HepG2 (cell line): Measurements from ENCODE around the gene CMIP. TPM values are rescaled to one million over a fixed set of nuclear protein-coding genes. Genes with fewer than 3 reads are reported as not detected.

Source experiments
- ARHGAP35 ChIP-seq: sonication (generic); formaldehyde crosslinking; IDR thresholded peaks from 2 replicates; pipeline ENCODE4 v1.9.0; 2022; ENCODE audit warnings: mild to moderate bottlenecking, inconsistent platforms, moderate library complexity, missing genetic modification reagents, borderline replicate concordance
- BHLHE40 ChIP-seq: IDR thresholded peaks from 2 replicates; pipeline ENCODE4 v1.6.1; 2011; ENCODE audit warnings: low read length, improper control_type of control experiment
- DRAP1 ChIP-seq: IDR thresholded peaks from 2 replicates; pipeline ENCODE4 v1.6.1; 2016; ENCODE audit warnings: missing genetic modification reagents, missing compliant biosample characterization
- ISL2 ChIP-seq: sonication (generic); formaldehyde crosslinking; IDR thresholded peaks from 2 replicates; pipeline ENCODE4 v1.5.0; 2020; ENCODE audit warnings: missing genetic modification reagents
- MED8 ChIP-seq: sonication (generic); formaldehyde crosslinking; IDR thresholded peaks from 2 replicates; pipeline ENCODE4 v1.8.1; 2023; ENCODE audit warnings: mild to moderate bottlenecking, missing genetic modification reagents; ENCODE audit not compliant: insufficient replicate concordance
- MEIS1 ChIP-seq: sonication (generic); formaldehyde crosslinking; IDR thresholded peaks from 2 replicates; pipeline ENCODE4 v1.9.0; 2021; ENCODE audit warnings: mild to moderate bottlenecking, missing genetic modification reagents, moderate library complexity, borderline replicate concordance
- NONO ChIP-seq, 2 experiments: fragments of 450-650 bp in 1 of 2; sonication (generic) in 1 of 2; formaldehyde crosslinking in 1 of 2; IDR thresholded peaks in 1 of 2; conservative IDR thresholded peaks in 1 of 2; 2 replicates each; pipeline versions ENCODE4 v1.6.1 to v1.8.0; 2017 to 2022; ENCODE audit warnings: mild to moderate bottlenecking in 1 of 2, missing genetic modification reagents in 1 of 2, moderate library complexity in 1 of 2
- PBX3 ChIP-seq: sonication (generic); formaldehyde crosslinking; IDR thresholded peaks from 2 replicates; pipeline ENCODE4 v1.8.1; 2023; ENCODE audit warnings: missing genetic modification reagents, inconsistent platforms, borderline replicate concordance
- RAD51 ChIP-seq: fragments of 450-650 bp; IDR thresholded peaks from 2 replicates; pipeline ENCODE4 v1.6.1; 2016; ENCODE audit warnings: borderline replicate concordance
- RBM39 ChIP-seq: fragments of 200-400 bp; formaldehyde crosslinking; IDR thresholded peaks from one replicate; pipeline ENCODE4 v1.6.1; 2018; ENCODE audit warnings: antibody characterized with exemption, mild to moderate bottlenecking, low read depth, low read length; ENCODE audit not compliant: poor library complexity, severe bottlenecking
- REPIN1 ChIP-seq: sonication (generic); formaldehyde crosslinking; IDR thresholded peaks from 2 replicates; pipeline ENCODE4 v1.8.0; 2022; ENCODE audit warnings: missing genetic modification reagents, low read depth, mild to moderate bottlenecking, borderline replicate concordance
- STAT5B ChIP-seq: sonication (generic); formaldehyde crosslinking; IDR thresholded peaks from 2 replicates; pipeline ENCODE4 v1.4.0; 2020; ENCODE audit warnings: missing genetic modification reagents
- TCF12 ChIP-seq, 2 experiments: fragments of 450-650 bp in 1 of 2; sonication (generic) in 1 of 2; formaldehyde crosslinking in 1 of 2; IDR thresholded peaks; 2 replicates each; pipeline versions ENCODE4 v1.6.1 to v1.8.0; 2017 to 2022; ENCODE audit warnings: antibody characterized with exemption in 1 of 2, mild to moderate bottlenecking in 1 of 2, missing genetic modification reagents in 1 of 2, moderate library complexity in 1 of 2
- YEATS2 ChIP-seq: sonication (generic); formaldehyde crosslinking; IDR thresholded peaks from 2 replicates; pipeline ENCODE4 v1.4.0; 2020; ENCODE audit warnings: missing genetic modification reagents, borderline replicate concordance
- ZBTB1 ChIP-seq: sonication (generic); formaldehyde crosslinking; IDR thresholded peaks from 2 replicates; pipeline ENCODE4 v1.4.0; 2020; ENCODE audit warnings: missing genetic modification reagents, borderline replicate concordance
- ZFP62 ChIP-seq: sonication (generic); formaldehyde crosslinking; IDR thresholded peaks from 2 replicates; pipeline ENCODE4 v1.4.0; 2020; ENCODE audit warnings: missing genetic modification reagents
- ZNF232 ChIP-seq: sonication (generic); formaldehyde crosslinking; IDR thresholded peaks from 2 replicates; pipeline ENCODE4 v1.4.0; 2020; ENCODE audit warnings: missing genetic modification reagents, borderline replicate concordance
- ZNF468 ChIP-seq: sonication (generic); formaldehyde crosslinking; IDR thresholded peaks from 2 replicates; pipeline ENCODE4 v1.8.0; 2022; ENCODE audit warnings: mild to moderate bottlenecking, moderate library complexity, missing genetic modification reagents
- ZNF496 ChIP-seq: sonication (generic); formaldehyde crosslinking; IDR thresholded peaks from 2 replicates; pipeline ENCODE4 v1.8.1; 2023; ENCODE audit warnings: mild to moderate bottlenecking, moderate library complexity, missing genetic modification reagents; ENCODE audit not compliant: insufficient replicate concordance
- ZNF644 ChIP-seq: IDR thresholded peaks from 2 replicates; pipeline ENCODE4 v1.6.1; 2016; ENCODE audit warnings: low read depth
- polyA plus RNA-seq, 8 experiments: library from polyadenylated mRNA; depleted of rRNA in 3 of 8; stranded (reverse) in 7 of 8; unstranded in 1 of 8; fragments of >200 nt; fragmentation: Illumina TruSeq in 4 of 8; extraction: Trizol in 4 of 8; gene quantifications; 2 replicates each; pipeline versions ENCODE4 v1.2.1 to v1.2.3, GENCODE V29; 2011 to 2016; ENCODE audit warnings: low read depth in 4 of 8, missing spikeins in 1 of 8, mixed read lengths in 1 of 8; ENCODE audit not compliant: insufficient read depth in 1 of 8
- total RNA-seq, 5 experiments: library from RNA; depleted of rRNA; stranded (reverse); fragments of >200 nt; fragmentation: Illumina TruSeq; extraction: Trizol; gene quantifications; 2 replicates each; pipeline ENCODE4 v1.2.3, GENCODE V29; 2016; ENCODE audit warnings: low read depth in 1 of 5
- TF ChIP-seq, protein P1 (sequence below): sonication (generic); formaldehyde crosslinking; IDR thresholded peaks from 2 replicates; pipeline ENCODE4 v1.9.0; 2021; ENCODE audit warnings: missing genetic modification reagents, borderline replicate concordance
- TF ChIP-seq, protein P2 (sequence below): sonication (generic); formaldehyde crosslinking; IDR thresholded peaks from 2 replicates; pipeline ENCODE4 v1.8.1; 2023; ENCODE audit warnings: mild to moderate bottlenecking, moderate library complexity, missing genetic modification reagents

Gene CMIP
- total and polyA plus RNA-seq, 2 of the 13 experiments (the other 11 are each of a cell fraction or from before 2014, with no cell fraction given): 10.9 to 18.1 TPM

DNA sequence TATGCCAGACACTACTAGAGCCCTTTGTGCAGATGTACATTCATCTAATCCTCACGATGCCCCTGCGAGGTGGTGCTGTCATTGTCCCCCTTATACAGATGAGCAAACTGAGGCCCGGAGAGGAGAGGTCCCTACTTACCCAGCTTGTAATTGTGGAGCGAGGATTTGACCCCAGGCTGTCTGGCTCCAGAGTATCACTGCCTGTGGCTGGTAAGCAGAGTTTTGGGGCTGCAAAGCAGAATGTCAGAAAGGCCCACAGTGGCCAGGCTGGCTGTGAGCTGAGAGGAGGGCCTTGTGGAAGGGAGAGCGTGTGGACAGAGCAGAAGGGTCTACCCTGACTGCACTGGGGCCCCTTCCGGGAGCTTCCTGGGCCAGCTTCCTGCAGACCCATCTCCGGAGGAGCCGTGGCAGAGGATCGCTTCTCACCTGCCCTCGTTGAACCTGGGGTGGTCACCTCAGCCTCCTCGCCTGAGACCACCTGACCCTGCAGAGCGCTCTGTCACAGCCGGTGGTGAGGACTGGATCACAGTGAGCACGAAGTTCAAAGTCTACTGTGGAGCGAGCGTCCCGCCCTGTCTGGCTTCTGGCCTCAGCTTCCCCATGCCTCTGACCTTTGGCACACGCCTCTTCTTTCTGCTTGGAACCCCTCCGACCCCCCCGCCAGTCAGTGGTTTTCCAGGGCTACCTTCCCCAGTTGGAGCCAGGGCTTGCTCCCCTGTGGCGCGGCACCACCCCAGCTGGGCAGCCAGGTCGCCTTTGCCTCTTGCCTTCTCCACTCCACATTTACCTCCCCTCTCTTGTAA lies 12.1 kb downstream of the CMIP start (continued):
- TF ChIP-seq DRAP1 (CRISPR knock-in tag): peak; percentile 67
- TF ChIP-seq MEIS1 (CRISPR knock-in tag): peak; percentile 56; the same call in 1 of the 2 replicates
- no peak for TF ChIP-seq NONO (IDR thresholded peaks at IDR 0.05)
- TF ChIP-seq NONO (CRISPR knock-in tag; conservative IDR thresholded peaks at IDR 0.05): peak; percentile 71
- no peak for TF ChIP-seq ZNF496 (CRISPR knock-in tag)
- no peak for TF ChIP-seq MED8 (CRISPR knock-in tag)
- TF ChIP-seq STAT5B (CRISPR knock-in tag): no peak
- peak; percentile 65; the same call in 1 of the 2 replicates for TF ChIP-seq YEATS2 (CRISPR knock-in tag)
- no peak for TF ChIP-seq ZBTB1 (CRISPR knock-in tag)
- TF ChIP-seq ARHGAP35 (CRISPR knock-in tag): no peak; the same call in 1 of the 2 replicates
- TF ChIP-seq TCF12 (IDR thresholded peaks at IDR 0.05): no peak
- peak; percentile 87; the same call in 1 of the 2 replicates for TF ChIP-seq TCF12 (CRISPR knock-in tag; IDR thresholded peaks at IDR 0.05)
- TF ChIP-seq, protein P1, sequence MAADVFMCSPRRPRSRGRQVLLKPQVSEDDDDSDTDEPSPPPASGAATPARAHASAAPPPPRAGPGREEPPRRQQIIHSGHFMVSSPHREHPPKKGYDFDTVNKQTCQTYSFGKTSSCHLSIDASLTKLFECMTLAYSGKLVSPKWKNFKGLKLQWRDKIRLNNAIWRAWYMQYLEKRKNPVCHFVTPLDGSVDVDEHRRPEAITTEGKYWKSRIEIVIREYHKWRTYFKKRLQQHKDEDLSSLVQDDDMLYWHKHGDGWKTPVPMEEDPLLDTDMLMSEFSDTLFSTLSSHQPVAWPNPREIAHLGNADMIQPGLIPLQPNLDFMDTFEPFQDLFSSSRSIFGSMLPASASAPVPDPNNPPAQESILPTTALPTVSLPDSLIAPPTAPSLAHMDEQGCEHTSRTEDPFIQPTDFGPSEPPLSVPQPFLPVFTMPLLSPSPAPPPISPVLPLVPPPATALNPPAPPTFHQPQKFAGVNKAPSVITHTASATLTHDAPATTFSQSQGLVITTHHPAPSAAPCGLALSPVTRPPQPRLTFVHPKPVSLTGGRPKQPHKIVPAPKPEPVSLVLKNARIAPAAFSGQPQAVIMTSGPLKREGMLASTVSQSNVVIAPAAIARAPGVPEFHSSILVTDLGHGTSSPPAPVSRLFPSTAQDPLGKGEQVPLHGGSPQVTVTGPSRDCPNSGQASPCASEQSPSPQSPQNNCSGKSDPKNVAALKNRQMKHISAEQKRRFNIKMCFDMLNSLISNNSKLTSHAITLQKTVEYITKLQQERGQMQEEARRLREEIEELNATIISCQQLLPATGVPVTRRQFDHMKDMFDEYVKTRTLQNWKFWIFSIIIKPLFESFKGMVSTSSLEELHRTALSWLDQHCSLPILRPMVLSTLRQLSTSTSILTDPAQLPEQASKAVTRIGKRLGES (CRISPR knock-in tag): no peak
- TF ChIP-seq BHLHE40: peak; percentile 60; the same call in 1 of the 2 replicates
- TF ChIP-seq ZNF232 (CRISPR knock-in tag): no peak
- peak; percentile 47; the same call in 1 of the 2 replicates for TF ChIP-seq REPIN1 (CRISPR knock-in tag)
- TF ChIP-seq PBX3 (CRISPR knock-in tag): no peak
- TF ChIP-seq ZFP62 (CRISPR knock-in tag): no peak
- TF ChIP-seq ZNF468 (CRISPR knock-in tag): peak; percentile 28; the same call in 1 of the 2 replicates
- peak; percentile 88 for TF ChIP-seq RBM39
- no peak; the same call in 1 of the 2 replicates for TF ChIP-seq RAD51
- TF ChIP-seq, protein P2, sequence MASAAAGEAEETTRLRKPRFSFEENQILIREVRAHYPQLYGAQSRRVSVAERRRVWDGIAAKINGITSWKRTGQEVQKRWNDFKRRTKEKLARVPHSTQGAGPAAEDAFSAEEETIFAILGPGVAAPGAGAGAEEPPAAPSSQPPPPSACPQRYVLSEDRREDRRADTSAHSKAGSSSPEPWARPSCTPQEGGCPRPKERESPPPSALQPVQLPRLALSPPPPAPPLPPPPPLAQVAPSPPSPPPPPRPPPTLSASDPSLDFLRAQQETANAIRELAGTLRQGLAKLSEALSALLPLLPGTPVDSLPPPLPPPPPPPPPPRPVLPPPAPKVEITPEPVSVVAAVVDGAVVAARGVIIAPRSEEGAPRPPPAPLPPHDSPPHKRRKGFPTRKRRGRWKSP (CRISPR knock-in tag): 0 out of 2 replicates have a peak, but pooled peaks have one; percentile 48
- 0 out of 2 replicates have a peak, but pooled peaks have one; percentile 66 for TF ChIP-seq ISL2 (CRISPR knock-in tag)
- TF ChIP-seq ZNF644 (CRISPR knock-in tag): peak; percentile 46; the same call in 1 of the 2 replicates
